Stimulated activated CD4-positive, alpha-beta T cell treated with anti-CD3 and anti-CD28 coated beads, Interleukin-1b, Interleukin-23, amount 100 ng/mL, for 24 hours (primary cell): ENCODE results near the gene WDR37.

Source experiments
- DNase-seq, 4 experiments: peaks; one replicate each; pipeline ENCODE4 v3.0.0-alpha.2; 2020; ENCODE audit warnings: low read depth in 4 of 4, low spot score in 1 of 4

Gene WDR37

DNA sequence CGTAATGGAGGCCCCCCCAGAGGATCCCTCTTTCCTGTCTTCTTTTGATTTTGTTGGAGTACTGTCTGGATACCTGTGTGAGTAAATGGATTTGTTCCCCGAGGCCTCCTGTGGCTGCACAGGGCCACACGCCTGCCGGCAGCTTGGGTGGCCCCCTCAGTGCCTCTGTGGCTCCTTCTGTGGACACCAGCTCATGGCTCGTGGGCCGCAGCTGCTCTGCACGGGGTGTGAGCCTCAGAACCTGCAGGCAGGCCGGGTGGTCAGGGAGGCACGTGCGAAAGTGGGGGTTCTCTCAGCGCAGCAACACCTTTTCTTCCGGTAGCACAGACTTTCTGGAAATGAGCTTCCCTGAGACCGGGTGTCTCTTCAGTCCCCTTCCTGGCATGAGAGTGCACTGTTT lies 70.3 kb downstream of the WDR37 start:
- DNase-seq = no peak

GRCh38 chr10:1127629-1128028 lies 71.4 kb downstream of the WDR37 start:
- DNase-seq = no peak

GRCh38 chr10:1128115-1128514 lies 71.9 kb downstream of the WDR37 start:
- DNase-seq = no peak

DNA sequence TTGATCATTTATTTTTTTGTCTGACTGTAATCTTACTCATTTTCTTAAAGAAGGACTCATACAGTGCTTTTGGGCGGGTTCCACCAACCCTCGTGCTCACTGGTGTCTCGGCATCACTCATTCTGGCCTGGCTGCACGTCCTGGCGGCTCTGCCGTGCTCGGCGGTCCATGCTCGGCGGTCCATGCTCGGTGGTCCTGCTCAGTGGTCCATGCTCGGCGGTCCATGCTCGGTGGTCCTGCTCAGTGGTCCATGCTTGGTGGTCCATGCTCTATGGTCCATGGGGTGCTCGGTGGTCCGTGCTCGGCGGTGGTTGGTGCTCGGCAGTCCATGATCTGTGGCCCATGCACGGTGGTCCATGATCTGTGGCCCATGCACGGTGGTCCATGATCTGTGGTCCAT lies 72.5 kb downstream of the WDR37 start:
- DNase-seq = no peak

DNA sequence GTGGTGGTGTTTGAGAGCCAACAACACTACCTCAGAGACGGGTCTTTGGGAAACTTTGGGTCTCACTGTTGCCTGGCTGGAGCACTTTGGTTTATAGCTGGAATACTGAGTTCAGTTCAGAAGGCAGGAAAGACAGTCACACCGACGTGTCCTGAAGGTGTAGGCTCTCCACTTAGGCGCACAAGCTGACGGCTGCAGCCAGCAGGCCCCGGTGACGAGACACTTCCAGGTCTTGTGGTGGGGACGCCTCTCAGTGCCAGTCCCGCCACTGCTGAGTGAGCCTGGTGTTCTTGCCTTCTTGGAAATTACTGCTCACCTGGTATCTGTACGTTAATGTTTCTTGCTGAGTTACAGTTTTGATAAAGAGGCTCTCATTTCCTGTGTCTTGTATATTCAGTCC lies 74.0 kb downstream of the WDR37 start:
- DNase-seq = no peak

- no peak for DNase-seq
Measured at GRCh38 chr10:1130995-1131790, 75.0 kb downstream of the WDR37 start.

GRCh38 chr10:1132584-1132983 lies 76.4 kb downstream of the WDR37 start:
- no peak for DNase-seq

DNA sequence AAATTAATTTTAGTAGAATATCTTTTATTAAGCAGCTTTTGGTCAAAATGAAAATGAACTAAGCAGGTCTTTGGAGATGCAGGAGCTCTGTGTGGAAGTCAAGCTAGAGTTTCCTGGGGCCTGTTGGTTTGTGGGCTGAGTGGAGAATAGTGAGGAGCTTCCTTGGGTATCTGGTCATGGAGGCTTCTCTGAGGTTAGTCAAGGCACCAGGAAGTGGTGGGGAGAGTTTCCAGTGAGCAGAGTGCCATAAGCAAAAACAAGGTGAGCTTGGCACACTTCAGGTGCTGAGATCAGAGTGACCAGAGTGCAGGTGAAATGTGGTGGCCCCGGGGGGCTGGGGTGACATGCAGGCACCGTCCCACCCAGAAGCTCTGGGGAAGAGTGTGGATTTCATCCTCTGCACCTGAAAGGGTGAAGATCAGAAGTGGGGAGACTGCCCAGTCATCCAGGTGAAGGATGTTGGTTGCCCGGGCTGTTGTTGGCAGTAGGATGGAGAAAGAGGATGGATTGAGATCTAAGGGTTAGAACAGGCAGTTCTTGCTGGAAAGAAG lies 77.4 kb downstream of the WDR37 start:
- no peak for DNase-seq

- DNase-seq = no peak
Measured at GRCh38 chr10:1134156-1134555, 78.0 kb downstream of the WDR37 start.

DNA sequence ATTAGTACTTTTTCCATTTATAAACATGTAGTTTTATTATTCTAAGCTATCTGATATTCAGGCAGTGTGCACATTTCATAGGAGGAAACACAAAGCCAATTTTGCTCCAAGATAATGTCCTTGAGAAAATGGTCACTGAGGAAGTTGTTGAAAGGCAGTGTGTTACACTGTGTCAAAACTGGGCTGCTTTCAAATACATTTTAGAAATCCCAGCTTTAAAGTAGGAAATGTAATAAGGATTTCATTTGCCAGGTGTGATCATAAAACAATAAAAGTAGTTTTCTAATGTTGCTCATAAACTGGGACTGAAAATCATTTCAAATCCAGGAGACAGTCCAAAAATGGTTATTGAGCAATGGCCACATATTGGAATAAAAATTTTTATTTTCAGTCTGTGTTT lies 80.1 kb downstream of the WDR37 start:
- DNase-seq = no peak

GRCh38 chr10:1137499-1138163 lies 81.4 kb downstream of the WDR37 start:
- DNase-seq = no peak

DNA sequence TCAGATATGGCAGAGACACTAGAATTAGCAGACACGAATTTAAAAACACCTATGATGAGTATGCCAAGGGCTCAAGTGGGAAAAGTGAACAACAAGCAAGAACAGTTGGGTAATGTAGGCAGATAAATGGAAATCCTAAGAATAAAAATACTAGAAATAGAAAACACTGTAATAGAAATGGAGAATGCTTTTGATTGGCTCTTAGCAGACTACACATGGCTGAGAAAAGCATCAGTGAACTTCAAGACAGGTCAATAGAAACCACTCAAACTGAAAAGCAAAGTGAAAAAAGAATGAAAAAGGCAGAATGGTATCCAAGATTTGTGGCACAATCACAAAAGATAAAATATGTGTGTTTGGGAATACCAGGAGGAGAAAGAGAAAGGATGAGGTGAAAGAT lies 82.3 kb downstream of the WDR37 start:
- no peak for DNase-seq

- DNase-seq = no peak
Measured at GRCh38 chr10:1141261-1141660, 85.1 kb downstream of the WDR37 start.

GRCh38 chr10:1141701-1142100 lies 85.5 kb downstream of the WDR37 start:
- DNase-seq = no peak

DNA sequence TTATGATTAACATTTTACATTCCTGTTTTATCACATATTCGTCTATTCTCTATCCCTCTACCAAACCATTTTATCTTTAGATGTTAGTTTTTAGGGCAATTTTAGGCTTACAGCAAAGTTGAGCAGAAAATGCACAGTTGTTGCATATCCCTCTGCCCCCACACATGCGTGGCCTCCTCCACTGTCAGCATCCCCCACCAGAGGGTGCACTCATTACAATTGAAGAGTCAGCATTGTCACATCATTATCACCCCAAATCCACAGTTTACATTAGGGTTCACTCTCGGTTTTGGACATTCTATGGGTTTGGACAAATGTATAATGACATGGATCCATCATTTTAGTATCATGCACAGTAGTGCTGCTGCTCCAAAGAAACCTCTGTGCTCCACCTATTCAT lies 86.4 kb downstream of the WDR37 start:
- no peak for DNase-seq

DNA sequence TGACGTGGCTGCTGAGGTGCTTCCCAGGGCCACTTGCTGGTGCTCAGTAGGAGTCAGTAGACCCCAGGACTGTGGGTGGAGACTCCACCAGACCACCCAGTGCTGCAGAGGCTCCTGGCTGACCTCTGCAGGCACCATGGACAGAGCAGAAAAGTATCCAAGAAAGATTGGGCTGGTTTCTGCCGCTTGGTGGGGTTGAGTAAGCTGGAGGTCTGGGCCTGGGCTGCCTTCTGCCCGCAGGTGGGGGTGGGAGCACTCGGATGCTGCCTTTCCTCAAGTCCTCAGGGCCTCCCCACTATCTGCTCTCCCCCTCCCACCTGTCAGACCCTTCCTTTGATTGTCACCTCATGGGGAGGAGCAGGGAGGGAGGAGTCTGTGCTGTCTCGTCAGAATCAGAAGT lies 91.6 kb downstream of the WDR37 start:
- DNase-seq = no peak

DNA sequence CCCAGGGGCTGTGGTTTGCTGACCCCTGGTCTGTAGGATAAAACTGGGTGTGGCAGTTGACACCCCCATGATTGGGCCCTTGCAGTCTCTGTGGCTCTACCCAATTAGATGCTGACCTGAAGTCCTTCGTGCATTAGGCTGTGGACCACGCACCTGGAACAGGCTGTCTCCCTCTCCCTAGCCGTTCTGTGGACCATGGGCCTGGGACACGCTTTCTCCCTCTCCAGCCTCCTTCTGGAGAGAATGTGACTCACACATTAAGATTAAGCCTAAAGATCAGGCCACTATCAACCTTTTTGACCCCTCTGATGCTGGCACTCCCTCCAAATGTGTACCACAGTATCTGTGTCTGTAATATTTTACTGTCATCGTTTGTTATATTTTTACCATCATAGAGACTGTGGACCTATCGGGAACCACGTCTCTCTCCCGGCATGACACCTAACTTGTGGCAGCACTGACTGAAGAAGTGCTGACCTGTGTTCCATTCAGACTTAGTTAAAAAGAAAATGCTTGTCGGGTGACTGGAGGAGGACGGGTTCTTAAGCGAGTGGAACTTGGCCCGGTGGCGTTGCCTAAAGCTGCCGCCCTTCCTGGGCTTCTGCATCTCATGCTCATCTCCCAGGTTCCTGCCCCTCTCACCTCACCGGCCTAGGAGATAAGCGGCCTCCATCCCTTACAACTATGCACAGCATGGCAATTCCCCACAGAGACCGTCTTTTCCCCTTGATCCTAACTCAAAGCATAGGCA lies 92.8 kb downstream of the WDR37 start:
- DNase-seq = no peak

DNA sequence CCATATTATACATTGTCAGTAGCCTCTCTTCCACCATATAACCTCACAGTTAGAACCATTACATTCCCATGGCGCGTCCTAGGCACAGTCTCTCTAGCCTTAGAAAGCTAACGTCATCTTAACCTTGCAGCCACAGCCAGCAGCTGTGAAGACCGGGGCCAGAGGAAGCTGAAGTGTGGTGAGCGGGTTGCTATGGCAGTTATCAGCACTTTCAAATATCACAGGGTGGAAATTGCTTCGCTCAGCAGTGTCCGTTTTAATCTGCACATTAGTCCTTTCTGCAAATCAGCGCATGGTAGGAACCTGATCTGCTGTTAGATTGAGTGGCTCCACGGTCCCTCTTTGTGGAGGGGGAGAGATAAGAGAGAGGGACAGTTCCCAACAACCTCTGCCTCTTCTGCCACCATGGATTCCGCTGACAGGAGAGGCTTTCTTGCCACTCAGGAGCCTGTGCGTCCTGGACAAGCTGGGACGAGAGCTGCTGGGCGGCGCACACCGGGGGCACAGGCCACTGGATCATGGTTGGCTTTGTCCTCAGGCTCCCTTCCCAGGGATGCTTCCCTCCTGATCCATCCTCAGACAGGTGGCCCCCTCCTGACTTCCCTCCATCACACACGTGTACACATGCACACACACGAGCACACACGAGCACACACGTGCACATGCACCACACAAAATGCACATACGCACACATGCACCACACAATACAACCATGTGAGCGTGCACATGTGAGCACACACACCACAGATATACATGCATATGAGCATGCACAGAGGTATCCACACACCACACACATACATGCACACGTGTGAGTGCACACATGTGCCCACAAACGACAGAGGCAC lies 93.8 kb downstream of the WDR37 start:
- DNase-seq = no peak

DNA sequence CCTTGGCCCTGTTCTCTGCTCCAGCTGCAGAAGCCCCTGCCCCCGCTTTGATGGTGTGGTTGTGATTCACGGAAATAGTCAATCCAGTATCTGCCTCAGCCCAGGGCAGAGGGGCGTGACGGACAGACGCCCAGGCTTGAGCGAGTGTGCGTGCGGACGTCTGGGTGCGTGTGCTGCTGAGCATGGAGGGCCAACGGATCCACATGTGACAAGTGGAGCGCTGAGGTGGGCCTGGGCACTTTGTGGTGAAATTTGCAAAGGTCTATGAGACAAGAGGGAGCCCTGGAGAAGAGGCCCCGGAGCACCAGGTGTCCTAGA lies 94.4 kb downstream of the WDR37 start:
- DNase-seq = no peak

DNA sequence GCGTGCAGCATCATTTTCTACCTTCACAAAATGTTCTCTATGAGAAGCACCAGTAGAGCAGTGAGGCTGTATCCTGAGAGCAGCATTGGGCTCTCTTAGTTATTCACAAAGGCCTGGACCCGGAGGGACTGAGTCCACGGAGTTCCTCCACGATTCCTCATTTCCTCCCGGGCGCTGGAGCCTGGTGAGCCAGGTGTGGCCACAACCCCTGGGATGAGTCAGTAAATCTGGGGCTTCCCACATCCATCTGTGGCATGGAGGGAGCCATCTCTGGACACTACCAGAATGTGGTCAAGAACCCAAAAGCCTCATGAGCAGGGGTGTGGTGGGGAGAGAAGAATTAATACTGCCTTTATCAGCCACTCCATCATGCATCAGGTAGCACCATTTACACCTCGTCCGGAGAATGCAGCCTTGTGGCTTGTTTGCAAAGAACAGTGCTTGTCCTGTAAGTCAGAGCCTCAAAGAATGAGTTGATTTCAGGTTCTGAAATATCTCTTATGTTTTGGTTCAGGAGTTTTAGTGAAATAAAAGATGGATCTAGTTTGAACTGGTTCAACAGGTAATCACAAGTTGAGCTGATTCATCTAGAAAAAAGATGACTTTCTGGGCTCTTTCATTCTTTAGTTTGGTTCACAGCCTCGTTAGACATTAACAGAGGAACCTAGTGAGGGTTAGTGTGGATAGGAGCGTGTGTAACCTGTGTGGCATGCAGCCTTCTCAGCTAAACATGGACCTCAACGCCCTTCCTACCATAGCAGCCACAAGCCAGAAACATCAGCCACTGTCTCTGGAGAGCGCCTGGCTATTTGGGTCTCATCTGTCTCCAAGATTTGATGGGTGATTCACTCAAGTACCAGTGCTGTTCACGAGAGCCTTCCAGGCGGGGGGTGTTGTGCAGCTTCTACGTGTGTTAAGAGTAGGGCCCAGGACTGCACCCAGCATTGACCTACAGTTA lies 95.2 kb downstream of the WDR37 start:
- no peak for DNase-seq
